Keratinocyte (primary cell): Measurements from ENCODE around the gene ANXA3.
"Not testable (repeated sequence)": the region's sequence is repeated elsewhere in the genome, so short reads cannot be mapped to it uniquely, and the experiment has no call there.

Experiments used
- CTCF ChIP-seq, 3 experiments: IDR thresholded peaks in 1 of 3; conservative IDR thresholded peaks in 1 of 3; optimal IDR thresholded peaks in 1 of 3; 2 replicates in 2 of 3; 3 replicates in 1 of 3; pipeline versions ENCODE3 to v1.5.1; 2011; ENCODE audit warnings: low read length in 3 of 3, mild to moderate bottlenecking in 3 of 3, moderate library complexity in 2 of 3, control low read depth in 1 of 3, inconsistent platforms in 1 of 3; ENCODE audit not compliant: insufficient read depth in 2 of 3; ENCODE audit errors: extremely low read depth in 1 of 3
- EZH2 ChIP-seq: IDR thresholded peaks from one replicate; pipeline ENCODE4 v1.6.1; 2012; ENCODE audit warnings: inconsistent platforms, mild to moderate bottlenecking, low read length, moderate library complexity

GRCh38 chr4:78547899-78548298 is 3.7 kb upstream of the ANXA3 start:
- TF ChIP-seq CTCF (optimal IDR thresholded peaks at IDR 0.05 in 1 of 3, IDR thresholded peaks at IDR 0.05 in 1 of 3, conservative IDR thresholded peaks at IDR 0.05 in 1 of 3; ENCODE audit: extremely low read depth in 1 of 3, insufficient read depth in 2 of 3, low read length in 3 of 3); EZH2: not testable (repeated sequence)
